GM10266 (cell line): ENCODE data around the gene NYAP1.

Experiments
- DNase-seq: peaks from one replicate; pipeline ENCODE4 v3.0.0; 2012; ENCODE audit errors: extremely low spot score
- TF ChIP-seq, protein P1 (sequence below): IDR thresholded peaks from 2 replicates; pipeline ENCODE4 v1.5.1; 2012; ENCODE audit warnings: mild to moderate bottlenecking, low read depth; ENCODE audit not compliant: control insufficient read depth, insufficient read depth; ENCODE audit errors: missing control alignments

Gene NYAP1

DNA sequence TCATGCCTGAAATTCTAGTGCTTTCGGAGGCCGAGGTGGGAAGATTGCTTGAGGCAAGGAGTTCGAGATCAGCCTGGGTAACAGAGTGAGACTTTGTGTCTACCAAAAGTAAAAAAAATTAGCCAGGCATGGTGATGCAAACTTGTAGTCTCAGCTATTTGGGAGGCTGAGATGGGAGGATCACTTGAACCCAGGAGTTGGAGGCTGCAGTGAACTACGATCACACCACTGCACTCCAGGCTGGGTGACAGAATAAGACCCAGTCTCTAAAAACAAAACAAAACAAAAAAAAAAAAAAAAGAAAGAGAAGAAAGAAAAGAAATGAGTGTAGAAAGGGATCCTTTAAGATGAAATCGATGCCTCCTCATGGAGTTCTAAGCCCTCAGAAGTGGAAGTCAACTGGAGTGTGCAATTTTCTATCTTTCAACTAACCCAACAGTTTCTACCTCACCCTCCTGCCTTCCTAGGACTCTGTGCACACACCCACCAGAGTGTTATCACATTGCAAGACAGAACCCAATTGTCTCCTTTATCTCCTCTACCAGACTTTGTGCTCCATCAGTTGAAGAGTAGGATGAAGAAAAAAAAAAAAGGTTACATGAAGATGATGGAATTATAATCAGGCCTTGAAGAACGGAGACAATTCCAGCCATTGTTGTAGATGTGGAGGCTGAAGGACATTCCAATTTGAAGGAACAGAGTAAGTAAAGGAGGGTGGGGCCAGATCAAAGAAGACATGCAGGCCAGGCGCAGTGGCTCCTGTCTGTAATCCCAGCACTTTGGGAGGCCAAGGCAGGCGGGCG is 26.9 kb downstream of the NYAP1 start:
- TF ChIP-seq, protein P1, sequence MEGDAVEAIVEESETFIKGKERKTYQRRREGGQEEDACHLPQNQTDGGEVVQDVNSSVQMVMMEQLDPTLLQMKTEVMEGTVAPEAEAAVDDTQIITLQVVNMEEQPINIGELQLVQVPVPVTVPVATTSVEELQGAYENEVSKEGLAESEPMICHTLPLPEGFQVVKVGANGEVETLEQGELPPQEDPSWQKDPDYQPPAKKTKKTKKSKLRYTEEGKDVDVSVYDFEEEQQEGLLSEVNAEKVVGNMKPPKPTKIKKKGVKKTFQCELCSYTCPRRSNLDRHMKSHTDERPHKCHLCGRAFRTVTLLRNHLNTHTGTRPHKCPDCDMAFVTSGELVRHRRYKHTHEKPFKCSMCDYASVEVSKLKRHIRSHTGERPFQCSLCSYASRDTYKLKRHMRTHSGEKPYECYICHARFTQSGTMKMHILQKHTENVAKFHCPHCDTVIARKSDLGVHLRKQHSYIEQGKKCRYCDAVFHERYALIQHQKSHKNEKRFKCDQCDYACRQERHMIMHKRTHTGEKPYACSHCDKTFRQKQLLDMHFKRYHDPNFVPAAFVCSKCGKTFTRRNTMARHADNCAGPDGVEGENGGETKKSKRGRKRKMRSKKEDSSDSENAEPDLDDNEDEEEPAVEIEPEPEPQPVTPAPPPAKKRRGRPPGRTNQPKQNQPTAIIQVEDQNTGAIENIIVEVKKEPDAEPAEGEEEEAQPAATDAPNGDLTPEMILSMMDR = no peak
- no peak for DNase-seq

DNA sequence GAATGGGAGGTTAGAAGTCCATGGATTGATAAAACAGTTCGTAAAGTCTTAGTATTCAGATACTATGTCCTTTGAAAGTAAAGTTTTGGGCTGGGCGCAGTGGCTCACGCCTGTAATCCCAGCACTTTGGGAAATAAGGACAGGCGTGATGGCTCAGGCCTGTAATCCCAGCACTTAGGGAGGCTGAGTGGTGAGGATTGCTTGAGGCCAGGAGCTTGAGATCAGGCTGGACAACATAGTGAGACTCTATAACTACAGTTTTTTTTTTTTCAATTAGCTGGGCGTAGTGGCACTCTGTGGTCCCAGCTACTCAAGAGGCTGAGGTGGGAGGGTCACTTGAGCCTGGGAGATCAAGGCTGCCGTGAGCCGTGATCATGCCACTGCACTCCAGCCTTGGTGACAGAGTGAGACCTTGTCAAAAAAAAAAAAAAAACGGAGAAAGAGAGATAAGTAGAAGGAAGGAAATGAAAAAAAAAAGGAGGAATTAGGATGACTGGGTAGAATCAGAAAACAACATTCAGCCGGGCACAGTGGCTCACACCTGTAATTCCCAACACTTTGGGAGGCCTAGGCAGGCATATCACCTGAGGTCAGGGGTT is 29.6 kb downstream of the NYAP1 start:
- TF ChIP-seq, protein P1 = no peak
- DNase-seq = no peak

DNA sequence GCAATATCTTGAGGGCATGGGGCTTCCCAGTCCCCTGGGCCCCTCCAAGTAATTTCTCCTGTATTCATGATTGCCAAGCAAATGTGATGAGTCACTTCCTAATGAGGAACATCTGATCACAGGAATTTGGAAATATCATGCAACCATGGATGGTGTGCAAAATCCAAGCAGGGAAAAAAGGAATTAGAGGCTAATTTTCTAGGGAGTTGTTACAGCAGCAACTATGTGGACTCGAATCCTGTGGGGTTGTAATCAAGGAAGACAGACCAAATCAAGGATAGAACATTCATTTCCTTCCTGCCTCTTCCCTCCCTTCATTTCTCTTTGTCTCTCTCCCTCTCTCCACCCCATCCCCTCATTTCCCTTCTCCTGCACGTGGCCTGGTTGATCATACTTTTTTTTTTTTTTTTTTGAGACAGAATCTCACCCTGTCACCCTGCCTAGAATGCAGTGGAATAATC is 31.4 kb downstream of the NYAP1 start:
- TF ChIP-seq, protein P1 = no peak
- DNase-seq = no peak

DNA sequence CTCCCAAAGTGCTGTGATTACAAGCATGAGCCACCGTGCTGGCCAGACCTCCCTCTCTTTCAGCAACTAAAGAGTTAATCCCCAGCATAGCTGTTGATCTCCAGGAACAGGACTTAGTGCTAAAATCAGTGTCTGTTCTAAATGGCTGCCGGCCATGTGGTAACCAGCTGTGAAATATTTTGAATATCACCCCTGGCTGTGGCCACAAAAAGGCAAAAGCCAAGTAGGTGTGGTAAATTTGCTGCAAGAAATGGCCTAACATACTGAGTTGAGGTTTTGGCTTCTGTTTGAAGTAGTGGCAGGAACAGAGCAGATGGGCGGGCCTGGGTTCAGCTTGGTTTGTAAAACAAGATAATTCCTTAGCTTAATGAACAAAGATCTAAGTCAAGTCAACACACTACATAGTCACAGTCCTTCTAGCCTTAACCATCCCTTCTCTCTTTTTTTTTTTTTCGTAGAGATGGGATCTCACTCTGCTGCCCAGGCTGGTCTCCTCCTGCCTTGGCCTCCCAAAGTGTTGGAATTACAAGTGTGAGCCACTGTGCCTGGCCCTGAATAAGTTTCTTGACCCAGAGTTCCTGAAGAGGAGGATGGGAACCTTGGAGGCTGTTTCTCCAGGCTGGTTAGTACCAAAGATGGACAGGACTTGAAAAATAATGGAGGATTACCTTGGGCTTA is 32.5 kb downstream of the NYAP1 start:
- TF ChIP-seq, protein P1 = no peak
- DNase-seq = peak; percentile 55

DNA sequence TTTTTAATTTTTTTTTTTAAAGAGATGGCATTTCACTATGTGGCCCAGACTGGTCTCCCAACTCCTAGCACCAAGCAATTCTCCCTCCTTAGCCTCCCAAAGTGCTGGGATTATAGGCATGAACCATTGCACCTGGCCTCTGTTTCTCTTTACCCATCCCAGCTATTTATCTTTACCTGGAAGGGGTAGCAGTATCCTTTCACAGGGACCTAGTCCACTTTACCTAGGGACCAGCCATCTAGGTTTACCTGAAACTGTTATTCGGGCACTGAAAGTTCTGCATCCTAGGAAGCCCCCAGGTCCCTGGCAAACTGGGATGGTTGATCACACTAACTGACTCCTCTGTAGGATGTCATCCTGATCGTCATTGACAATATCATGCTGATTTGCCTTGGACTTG is 33.6 kb downstream of the NYAP1 start:
- DNase-seq = no peak
- TF ChIP-seq, protein P1 = no peak

DNA sequence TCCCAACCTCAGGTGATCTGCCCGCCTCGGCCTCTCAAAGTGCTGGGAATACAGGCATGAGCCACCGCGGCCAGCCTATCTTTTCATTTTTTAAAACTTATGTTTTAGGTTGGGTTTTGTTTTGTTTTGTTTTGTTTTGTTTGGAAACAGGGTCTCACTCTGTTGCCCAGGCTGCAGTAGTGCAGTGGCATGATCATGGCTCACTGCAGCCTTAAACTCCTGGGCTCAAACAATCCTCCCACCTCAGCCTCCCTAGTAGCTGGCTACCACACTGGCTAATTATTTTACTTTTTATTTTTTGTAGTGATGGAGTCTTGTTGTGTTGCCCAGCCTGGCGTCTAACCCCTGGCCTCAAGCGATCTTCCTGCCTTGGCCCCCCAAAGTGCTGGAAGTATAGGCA is 35.9 kb downstream of the NYAP1 start:
- DNase-seq = no peak
- TF ChIP-seq, protein P1 = no peak
